NCI-H187 treated with DMSO at 0.1 percent for 48 hours (cell line): ENCODE results near the gene SLC22A12.

Source experiments
- DNase-seq: peaks from one replicate; lab custom pipeline; 2025; lab: John Stamatoyannopoulos, UW

SLC22A12 gene

GRCh38 chr11:64604458-64605243 lies 13.6 kb downstream of the SLC22A12 start:
- DNase-seq = no peak

DNA sequence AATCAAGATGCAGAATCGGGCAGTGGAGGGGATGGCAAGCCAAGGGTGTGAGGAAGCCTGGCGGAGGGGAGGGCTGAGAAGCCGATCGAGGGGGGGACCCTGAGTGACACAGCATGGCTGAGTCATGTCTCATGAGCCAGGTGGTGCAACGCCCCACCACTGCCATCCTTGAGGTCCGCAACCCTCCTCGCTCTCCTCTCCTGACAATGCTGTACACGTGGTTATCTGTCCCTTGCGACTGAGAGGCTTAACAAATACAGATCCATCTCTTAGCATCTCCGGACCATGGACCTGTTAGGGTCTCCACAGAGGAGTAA lies 14.2 kb downstream of the SLC22A12 start:
- DNase-seq = no peak

GRCh38 chr11:64605656-64606585 lies 14.9 kb downstream of the SLC22A12 start:
- no peak for DNase-seq

GRCh38 chr11:64606796-64607380 lies 15.9 kb downstream of the SLC22A12 start:
- no peak for DNase-seq

DNA sequence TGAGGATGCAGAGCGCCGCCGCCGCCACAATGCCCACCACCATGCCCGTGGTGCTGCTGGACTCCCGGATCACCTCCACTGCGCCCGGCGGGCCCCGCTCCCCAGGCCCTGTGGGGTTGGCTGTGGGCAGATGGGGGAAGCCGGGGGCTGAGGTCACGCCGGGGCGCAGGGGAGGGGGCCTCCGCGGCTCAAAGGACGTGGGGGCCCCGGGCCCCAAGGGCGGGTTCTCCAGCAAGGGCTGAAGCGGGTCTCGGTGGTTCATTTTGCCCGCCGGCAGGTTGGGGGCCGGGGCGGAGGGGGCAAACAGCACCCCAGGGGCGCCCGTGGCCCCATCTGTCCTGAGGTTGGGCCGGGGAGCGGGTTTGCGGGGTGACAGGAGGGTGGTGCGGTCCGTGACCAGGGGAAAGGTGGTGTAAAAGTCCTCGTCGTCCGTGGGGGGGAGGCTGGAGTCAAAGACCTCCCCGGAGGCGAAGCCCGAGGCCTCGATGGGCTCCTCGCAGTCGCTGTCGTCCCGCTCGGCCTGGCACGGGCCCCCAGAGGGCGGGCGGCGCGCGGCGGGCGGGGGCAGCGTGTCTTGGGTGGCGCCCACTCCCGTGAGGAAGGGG lies 16.5 kb downstream of the SLC22A12 start:
- DNase-seq = no peak

DNA sequence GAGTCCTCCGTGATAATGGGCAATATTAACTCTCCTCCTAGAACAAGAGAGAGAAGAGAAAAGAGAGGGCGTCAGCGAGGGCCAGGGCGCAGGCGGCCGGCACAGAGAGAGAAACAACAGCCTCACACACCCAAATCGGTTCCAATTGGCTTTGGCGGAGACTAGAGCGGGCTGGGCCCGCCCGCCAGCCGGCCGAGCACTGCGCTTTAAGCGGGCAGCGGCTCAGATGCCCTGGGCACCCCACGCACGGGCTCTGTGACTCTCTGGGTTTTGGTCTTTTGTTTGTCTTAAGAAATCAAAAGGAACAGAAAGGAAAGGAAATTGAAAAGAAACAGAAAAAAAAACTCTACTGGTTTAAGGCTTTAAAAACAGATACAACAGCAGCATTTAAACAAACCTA lies 17.0 kb downstream of the SLC22A12 start:
- DNase-seq = no peak

DNA sequence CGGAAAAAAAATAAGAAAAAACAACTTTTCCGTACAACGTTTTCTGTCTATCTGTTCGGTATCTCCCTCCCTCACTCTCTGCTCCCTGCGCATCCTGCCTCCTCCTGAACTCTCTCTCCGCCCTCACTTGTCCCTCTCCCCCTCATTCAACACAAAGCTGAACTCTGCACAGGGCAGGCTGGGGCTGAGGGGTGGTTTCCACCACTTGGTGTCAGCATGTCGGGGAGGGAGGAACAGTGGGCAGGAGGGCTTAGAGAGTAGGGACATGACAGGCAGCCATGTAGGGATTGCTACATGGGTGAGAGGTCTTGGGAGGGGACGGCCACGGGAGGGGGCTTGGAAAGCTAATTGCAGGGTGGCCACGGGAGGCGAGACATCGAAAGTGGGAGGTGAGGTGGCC lies 17.6 kb downstream of the SLC22A12 start:
- no peak for DNase-seq

GRCh38 chr11:64609436-64610047 lies 18.5 kb downstream of the SLC22A12 start:
- no peak for DNase-seq

GRCh38 chr11:64610596-64610995 lies 19.6 kb downstream of the SLC22A12 start:
- DNase-seq = no peak

- DNase-seq = no peak
These were observed 20.2 kb downstream of the SLC22A12 start for GRCh38 chr11:64611176-64611575.

DNA sequence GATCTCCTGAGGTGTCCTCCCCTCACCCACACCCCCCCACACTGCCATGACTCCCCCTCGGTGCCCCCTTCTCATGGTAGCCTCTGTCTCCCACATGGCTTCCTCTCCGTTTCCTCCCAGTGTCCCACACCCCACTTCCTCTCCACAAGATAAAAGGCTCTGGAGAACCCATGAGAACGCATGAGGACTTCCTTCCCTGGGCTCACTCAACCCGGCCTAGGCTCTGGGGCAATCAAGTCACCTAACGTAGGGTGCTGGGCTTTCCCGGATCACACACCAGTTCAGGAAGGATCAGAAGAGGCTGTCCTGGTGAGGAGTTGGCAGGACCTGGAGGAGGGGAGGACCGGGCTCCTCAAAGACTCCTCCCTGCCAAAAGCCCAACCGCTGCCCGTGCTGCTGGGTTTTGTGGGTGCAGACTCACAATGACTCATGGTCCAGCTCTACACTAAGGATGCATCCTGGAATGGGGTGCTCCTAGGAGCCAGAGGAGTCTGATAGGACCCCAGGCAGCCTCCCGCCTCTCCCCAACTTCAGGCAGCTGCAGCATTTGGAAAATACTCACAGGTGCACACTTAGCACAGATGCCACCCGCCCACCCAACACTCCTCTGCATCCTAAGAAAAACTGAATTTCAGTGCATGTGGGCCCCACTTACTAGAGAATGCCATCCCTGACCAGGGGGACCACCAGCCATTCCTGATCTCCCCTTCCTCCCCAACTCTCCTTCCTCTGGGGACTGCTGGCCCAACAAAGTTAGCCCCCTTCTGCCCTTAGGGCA lies 21.0 kb downstream of the SLC22A12 start:
- no peak for DNase-seq

DNA sequence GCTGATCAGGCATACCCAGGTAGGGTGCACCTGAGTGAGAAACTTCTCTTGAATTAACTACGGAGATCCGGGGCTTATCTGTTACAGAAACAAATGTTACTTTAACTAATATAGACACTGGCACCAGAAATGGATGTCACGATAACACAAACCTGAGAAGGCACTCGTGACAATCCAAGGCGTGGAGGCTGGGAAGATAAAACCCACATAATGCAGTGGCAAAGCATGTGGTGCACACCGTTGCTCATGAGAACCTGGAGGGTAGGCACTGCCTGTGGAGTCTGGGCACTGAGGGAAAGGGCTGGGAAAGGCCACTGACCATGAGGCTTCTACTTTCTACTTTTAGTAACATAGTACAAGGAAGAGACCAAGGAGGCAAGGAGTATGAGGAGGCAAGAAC lies 22.6 kb downstream of the SLC22A12 start:
- DNase-seq = no peak

GRCh38 chr11:64614917-64615316 lies 23.9 kb downstream of the SLC22A12 start:
- no peak for DNase-seq

GRCh38 chr11:64616817-64617216 lies 25.8 kb downstream of the SLC22A12 start:
- no peak for DNase-seq

DNA sequence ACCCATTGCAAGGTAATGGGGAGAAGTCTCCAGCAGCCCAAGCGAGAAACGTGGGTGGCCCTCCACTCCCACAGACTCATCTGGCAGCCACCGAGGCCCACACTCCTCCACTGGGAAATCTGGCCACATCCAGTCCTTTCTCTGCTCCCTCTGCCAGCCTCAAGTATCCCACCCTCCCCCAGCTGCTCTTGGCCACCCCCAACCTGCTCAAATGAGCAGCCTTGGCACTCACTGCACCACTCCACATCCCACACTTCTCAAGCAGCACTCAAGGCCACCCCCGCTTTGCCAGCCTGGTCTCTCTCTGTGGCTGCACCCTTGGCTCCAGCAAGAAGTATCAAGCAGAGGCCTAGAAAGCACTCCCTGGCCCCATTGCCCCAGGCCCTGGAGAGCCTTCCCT lies 28.2 kb downstream of the SLC22A12 start:
- DNase-seq = no peak

GRCh38 chr11:64619811-64620380 lies 28.9 kb downstream of the SLC22A12 start:
- DNase-seq = no peak

DNA sequence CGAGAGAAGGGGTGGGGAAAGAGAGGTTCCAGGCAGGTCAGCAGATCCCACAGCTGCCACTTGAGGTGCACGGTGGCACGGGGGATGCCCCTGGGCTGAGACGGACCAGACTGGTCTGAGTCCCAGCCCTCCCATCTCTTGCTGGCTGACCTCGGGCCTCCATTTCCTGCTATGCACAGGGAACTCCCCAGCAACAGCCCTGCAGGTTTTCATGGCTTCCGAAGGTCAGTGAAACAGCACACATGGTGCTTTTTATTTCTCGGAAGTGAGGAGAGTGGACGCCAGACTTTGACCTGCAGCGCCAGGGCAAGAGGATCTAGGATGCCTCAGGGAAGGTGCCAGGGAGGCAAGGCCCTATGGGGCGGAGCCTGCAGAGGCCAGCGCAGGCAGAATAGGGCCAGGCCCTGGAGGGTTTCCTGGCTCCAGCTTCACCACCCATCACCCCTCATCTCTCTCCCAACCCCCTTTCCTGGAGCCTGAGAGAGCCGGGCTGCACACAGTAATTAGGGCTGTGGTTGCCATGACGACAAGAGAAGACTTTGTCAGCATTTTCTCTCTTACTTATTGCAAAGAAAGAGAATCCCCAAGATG lies 29.5 kb downstream of the SLC22A12 start:
- no peak for DNase-seq

DNA sequence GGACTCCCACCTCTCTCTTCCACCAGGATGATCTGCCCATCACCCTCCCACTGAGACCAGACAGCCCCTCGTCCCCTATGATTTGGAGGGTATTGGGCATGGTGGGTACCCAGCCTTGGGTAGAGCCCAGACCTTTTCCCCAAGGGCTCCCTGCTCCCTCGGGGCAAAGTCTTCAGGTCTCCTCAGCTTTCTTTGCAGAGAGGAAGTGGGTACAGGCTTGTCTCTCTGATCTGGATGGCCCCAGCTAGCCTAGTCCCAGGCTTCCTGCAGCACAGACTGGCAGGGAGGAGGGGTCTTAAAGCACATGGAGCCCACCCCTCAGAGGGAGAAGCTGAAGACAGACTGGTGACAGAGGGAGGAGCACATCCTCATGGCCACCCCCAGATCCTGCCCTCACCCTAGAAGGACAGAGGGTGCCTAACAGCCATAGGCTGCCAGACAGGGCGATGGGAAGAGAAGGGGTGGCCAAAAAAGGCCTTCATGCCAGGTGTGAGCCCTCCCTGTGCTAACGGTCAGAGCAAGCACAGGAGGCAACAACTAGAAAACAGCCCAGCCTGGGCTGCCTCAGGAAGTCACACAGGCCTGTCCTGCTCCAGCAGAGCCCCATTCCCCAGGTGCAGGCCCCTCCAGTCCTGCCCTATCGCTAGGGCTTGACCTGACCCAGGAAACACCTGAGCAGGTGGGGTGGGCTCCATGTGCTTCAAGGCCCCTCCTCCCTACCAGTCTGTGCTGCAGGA lies 30.4 kb downstream of the SLC22A12 start:
- no peak for DNase-seq

DNA sequence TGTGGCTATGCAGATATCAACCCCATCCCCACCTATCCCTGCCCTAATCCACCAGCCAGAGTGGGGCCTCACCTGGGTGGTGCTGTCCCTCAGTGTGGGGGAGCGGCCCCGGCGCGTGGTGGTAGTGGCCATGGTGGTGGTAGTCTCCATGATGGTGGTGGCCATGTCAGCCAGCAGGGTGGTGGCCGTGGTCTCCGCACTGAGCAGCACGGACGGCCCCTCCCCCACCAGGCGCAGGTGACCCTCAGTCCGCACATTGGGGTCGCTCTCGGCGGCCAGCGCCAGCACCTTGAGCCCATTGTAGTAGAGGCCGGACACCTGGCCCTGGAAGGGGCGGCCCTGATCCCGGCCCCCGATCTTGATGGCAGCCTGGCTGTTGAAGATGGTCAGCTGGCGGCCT lies 31.7 kb downstream of the SLC22A12 start:
- DNase-seq = no peak
